GM10847 (cell line): ENCODE data around the gene FANCC.

Experiments
- POLR2A ChIP-seq: IDR thresholded peaks from 2 replicates; pipeline ENCODE4 v1.6.1; 2011; ENCODE audit not compliant: insufficient read length; ENCODE audit errors: extremely low read depth

Gene FANCC

GRCh38 chr9:95197692-95198271 lies 119.7 kb downstream of the FANCC start:
- TF ChIP-seq POLR2A = no peak

GRCh38 chr9:95193480-95193879 lies 124.0 kb downstream of the FANCC start:
- TF ChIP-seq POLR2A = no peak

GRCh38 chr9:95193067-95193466 lies 124.4 kb downstream of the FANCC start:
- no peak for TF ChIP-seq POLR2A

GRCh38 chr9:95192631-95193030 lies 124.9 kb downstream of the FANCC start:
- no peak for TF ChIP-seq POLR2A

GRCh38 chr9:95190413-95190812 lies 127.1 kb downstream of the FANCC start:
- no peak for TF ChIP-seq POLR2A

- TF ChIP-seq POLR2A = no peak
Measured at GRCh38 chr9:95189251-95190098, 128.0 kb downstream of the FANCC start.

- TF ChIP-seq POLR2A = no peak
Measured at GRCh38 chr9:95188459-95188858, 129.1 kb downstream of the FANCC start.

GRCh38 chr9:95185956-95186355 lies 131.6 kb downstream of the FANCC start:
- TF ChIP-seq POLR2A = no peak

GRCh38 chr9:95182854-95183563 lies 134.5 kb downstream of the FANCC start:
- TF ChIP-seq POLR2A = no peak

- TF ChIP-seq POLR2A = no peak
Measured at GRCh38 chr9:95181835-95182234, 135.7 kb downstream of the FANCC start.

- no peak for TF ChIP-seq POLR2A
Measured at GRCh38 chr9:95181226-95181818, 136.2 kb downstream of the FANCC start.

- TF ChIP-seq POLR2A = no peak
Measured at GRCh38 chr9:95177617-95178016, 139.9 kb downstream of the FANCC start.

- TF ChIP-seq POLR2A = no peak
Measured at GRCh38 chr9:95176755-95177319, 140.7 kb downstream of the FANCC start.

- TF ChIP-seq POLR2A = no peak
Measured at GRCh38 chr9:95175523-95175922, 142.0 kb downstream of the FANCC start.

- no peak for TF ChIP-seq POLR2A
Measured at GRCh38 chr9:95174038-95174437, 143.5 kb downstream of the FANCC start.
